H1 (cell line): Measurements from ENCODE around the gene CCL5. TPM values are rescaled to one million over a fixed set of nuclear protein-coding genes. Genes with fewer than 3 reads are reported as not detected.

Source experiments
- CTCF ChIA-PET: fragments of 300-600 bp; sonication (Branson Sonifier 250); formaldehyde crosslinking; loops from one replicate; lab custom pipeline; 2021; ENCODE audit not compliant: partially characterized antibody; lab: Charles Lee
- POLR2A ChIA-PET: fragments of 300-600 bp; sonication (Branson Sonifier 250); formaldehyde crosslinking; loops from one replicate; lab custom pipeline; 2021; ENCODE audit warnings: inconsistent platforms; ENCODE audit not compliant: partially characterized antibody; lab: Charles Lee
- DNase-seq, 2 experiments: peaks; one replicate each; pipeline versions ENCODE4 v3.0.0 to v3.0.0-alpha.2; 2010 to 2022; ENCODE audit warnings: low spot score in 2 of 2, low read depth in 1 of 2, mixed read lengths in 1 of 2
- FAIRE-seq: peaks from 2 replicates; lab custom pipeline; 2011; peaks lifted over from hg19 to GRCh38; lab: Jason Lieb, UNC
- H2AFZ ChIP-seq: 2 replicates; pipeline ENCODE4 v1.8.1; 2012; ENCODE audit warnings: low read length, inconsistent platforms
- H2AK5ac ChIP-seq: 2 replicates; pipeline ENCODE4 v1.6.1; 2013; ENCODE audit warnings: low read depth, low read length
- H2BK120ac ChIP-seq: replicated peaks from 2 replicates; pipeline ENCODE3; 2013; ENCODE audit warnings: low read depth, low read length, inconsistent platforms
- H2BK12ac ChIP-seq: 2 replicates; pipeline ENCODE4 v1.6.1; 2013; ENCODE audit warnings: low read depth, low read length
- H2BK15ac ChIP-seq: 2 replicates; pipeline ENCODE4 v1.6.1; 2013; ENCODE audit warnings: low read length
- H2BK20ac ChIP-seq: 2 replicates; pipeline ENCODE4 v1.6.1; 2013; ENCODE audit warnings: low read length
- H2BK5ac ChIP-seq: 2 replicates; pipeline ENCODE4 v1.6.1; 2013; ENCODE audit warnings: low read depth, low read length
- H3K14ac ChIP-seq: 2 replicates; pipeline ENCODE4 v1.6.1; 2013; ENCODE audit warnings: inconsistent platforms; ENCODE audit not compliant: insufficient read length
- H3K18ac ChIP-seq: 2 replicates; pipeline ENCODE4 v1.6.1; 2013; ENCODE audit warnings: low read length; ENCODE audit errors: extremely low read depth
- H3K23ac ChIP-seq: 2 replicates; pipeline ENCODE4 v1.6.1; 2013; ENCODE audit warnings: inconsistent platforms; ENCODE audit not compliant: insufficient read length
- H3K23me2 ChIP-seq: 2 replicates; pipeline ENCODE4 v1.6.1; 2013; ENCODE audit warnings: low read depth, low read length
- H3K27ac ChIP-seq: 2 replicates; pipeline ENCODE4 v1.6.1; 2011; ENCODE audit warnings: low read depth, low read length, inconsistent platforms
- H3K27me3 ChIP-seq, 4 experiments: replicated peaks in 1 of 4; 1 replicate in 1 of 4; 2 replicates in 3 of 4; pipeline versions ENCODE4 v1.6.1 to v1.8.1; 2011 to 2013; ENCODE audit warnings: low read length in 3 of 4, mild to moderate bottlenecking in 3 of 4, inconsistent platforms in 2 of 4, mixed read lengths in 2 of 4, moderate library complexity in 1 of 4; ENCODE audit not compliant: control insufficient read depth in 3 of 4, insufficient read depth in 3 of 4; ENCODE audit errors: extremely low read depth in 1 of 4
- H3K36me3 ChIP-seq, 4 experiments: 2 replicates each; pipeline versions ENCODE4 v1.6.1 to v1.8.1; 2011 to 2013; ENCODE audit warnings: mild to moderate bottlenecking in 4 of 4, low read length in 3 of 4, moderate library complexity in 2 of 4, control low read depth in 1 of 4, inconsistent platforms in 1 of 4; ENCODE audit not compliant: insufficient read depth in 4 of 4, control insufficient read depth in 2 of 4
- H3K4ac ChIP-seq: replicated peaks from 2 replicates; pipeline ENCODE3; 2013; ENCODE audit warnings: low read length, low read depth, mixed read lengths, inconsistent platforms; ENCODE audit not compliant: insufficient read length
- H3K4me1 ChIP-seq, 4 experiments: replicated peaks in 1 of 4; 1 replicate in 1 of 4; 2 replicates in 3 of 4; pipeline versions ENCODE4 v1.6.1 to v1.8.1; 2011 to 2013; ENCODE audit warnings: low read length in 3 of 4, inconsistent platforms in 2 of 4, mixed read lengths in 1 of 4; ENCODE audit not compliant: insufficient read depth in 4 of 4, control insufficient read depth in 3 of 4
- H3K4me2 ChIP-seq, 2 experiments: 2 replicates each; pipeline versions ENCODE4 v1.6.1 to v1.8.1; 2011 to 2013; ENCODE audit warnings: low read depth in 2 of 2, low read length in 2 of 2, control low read depth in 1 of 2, inconsistent platforms in 1 of 2, mild to moderate bottlenecking in 1 of 2; ENCODE audit not compliant: insufficient read depth in 1 of 2
- H3K4me3 ChIP-seq, 4 experiments: fragments of 200-600, 300-600 bp in 1 of 4; sonication (generic), shearing (Covaris generic), sonication (Bioruptor Twin) in 1 of 4; 2 replicates each; pipeline versions ENCODE4 v1.5.1 to v1.8.1; 2011 to 2016; ENCODE audit warnings: low read length in 4 of 4, low read depth in 3 of 4, control low read depth in 2 of 4, inconsistent platforms in 2 of 4, mild to moderate bottlenecking in 2 of 4, mixed read lengths in 1 of 4, moderate library complexity in 1 of 4; ENCODE audit not compliant: insufficient read depth in 2 of 4; ENCODE audit errors: extremely low read depth in 1 of 4
- H3K56ac ChIP-seq: replicated peaks from 2 replicates; pipeline ENCODE3; 2013; ENCODE audit warnings: low read depth, mild to moderate bottlenecking, mixed read lengths, low read length, inconsistent platforms; ENCODE audit not compliant: insufficient read length
- H3K79me1 ChIP-seq: 2 replicates; pipeline ENCODE4 v1.6.1; 2013; ENCODE audit warnings: low read depth, low read length, control low read depth
- H3K79me2 ChIP-seq, 2 experiments: 2 replicates each; pipeline versions ENCODE4 v1.6.1 to v1.8.1; 2012 to 2013; ENCODE audit warnings: low read length in 2 of 2, mild to moderate bottlenecking in 2 of 2, inconsistent platforms in 1 of 2; ENCODE audit not compliant: insufficient read depth in 2 of 2, control insufficient read depth in 1 of 2
- H3K9ac ChIP-seq, 4 experiments: replicated peaks in 1 of 4; 1 replicate in 1 of 4; 2 replicates in 3 of 4; pipeline versions ENCODE4 v1.6.1 to v1.8.1; 2011 to 2013; ENCODE audit warnings: low read depth in 3 of 4, low read length in 3 of 4, control low read depth in 2 of 4, mild to moderate bottlenecking in 2 of 4, moderate library complexity in 2 of 4, inconsistent platforms in 1 of 4; ENCODE audit errors: extremely low read depth in 1 of 4
- H3K9me3 ChIP-seq, 2 experiments: 2 replicates each; pipeline versions ENCODE4 v1.6.1 to v1.8.1; 2012 to 2013; ENCODE audit warnings: mild to moderate bottlenecking in 2 of 2, moderate library complexity in 2 of 2, control low read depth in 1 of 2, inconsistent platforms in 1 of 2, low read depth in 1 of 2, low read length in 1 of 2, mixed read lengths in 1 of 2; ENCODE audit not compliant: insufficient read depth in 2 of 2
- H4K20me1 ChIP-seq, 2 experiments: replicated peaks in 1 of 2; 2 replicates each; pipeline versions ENCODE3 to v1.8.1; 2011 to 2013; ENCODE audit warnings: inconsistent platforms in 2 of 2, low read length in 2 of 2, mild to moderate bottlenecking in 1 of 2; ENCODE audit not compliant: insufficient read depth in 2 of 2, control insufficient read depth in 1 of 2
- H4K5ac ChIP-seq: 2 replicates; pipeline ENCODE4 v1.6.1; 2013; ENCODE audit warnings: low read length, low read depth, mixed read lengths, inconsistent platforms; ENCODE audit not compliant: insufficient read length
- H4K8ac ChIP-seq: 2 replicates; pipeline ENCODE4 v1.8.0; 2013; ENCODE audit warnings: mild to moderate bottlenecking, moderate library complexity, low read length, inconsistent platforms; ENCODE audit not compliant: insufficient read depth; ENCODE audit errors: extremely low read depth
- H4K91ac ChIP-seq: replicated peaks from 2 replicates; pipeline ENCODE3; 2013; ENCODE audit warnings: low read length, mixed read lengths, inconsistent platforms; ENCODE audit not compliant: insufficient read length
- CHD2 ChIP-seq: IDR thresholded peaks from 2 replicates; pipeline ENCODE4 v1.6.1; 2012; ENCODE audit warnings: low read length, improper control_type of control experiment
- KDM5A ChIP-seq: fragments of 200-600 bp; IDR thresholded peaks from 2 replicates; pipeline ENCODE4 v1.7.1; 2012; ENCODE audit warnings: mild to moderate bottlenecking, low read length, inconsistent platforms, mixed read lengths
- WGBS, 2 experiments: shearing (Covaris generic) in 1 of 2; methylation state at CpG; one replicate each; pipeline versions ENCODE4 v1.1.6 to v1.1.7; 2013 to 2015; ENCODE audit warnings: low lambda C conversion rate in 2 of 2, mixed read lengths in 2 of 2, inconsistent platforms in 1 of 2, low coverage in 1 of 2, missing lambda C conversion rate in 1 of 2; ENCODE audit not compliant: insufficient replicate concordance in 2 of 2, insufficient coverage in 1 of 2, insufficient read length in 1 of 2; ENCODE audit errors: extremely low coverage in 1 of 2, missing lambda C conversion rate in 1 of 2; 5-methylcytosine and 5-hydroxymethylcytosine counted together
- polyA plus RNA-seq, 7 experiments: library from polyadenylated mRNA; depleted of rRNA in 3 of 7; stranded (reverse) in 5 of 7; unstranded in 2 of 7; fragments of >200 nt in 5 of 7; fragments of 200-250 nt in 2 of 7; gene quantifications; 1 replicate in 5 of 7; 2 replicates in 1 of 7; 4 replicates in 1 of 7; pipeline versions ENCODE4 v1.2.1 to v1.2.3, GENCODE V29; 2011 to 2013; ENCODE audit warnings: missing spikeins in 2 of 7, mixed read lengths in 2 of 7
- total RNA-seq: library from RNA; stranded (reverse); fragmentation: NEBNext Ultra II Directional; extraction: Animal tissue kit (Norgen Biotek cat#: 25700); gene quantifications from 2 replicates; pipeline ENCODE4 v1.2.1, GENCODE V29; 2021

The CCL5 gene
- total and polyA plus RNA-seq, 2 of the 8 experiments (the other 6 are each of a cell fraction or from before 2014, with no cell fraction given): not detected

GRCh38 chr17:35895636-35896587 is 15.8 kb upstream of the CCL5 start:
- Histone ChIP-seq H2AFZ (no peak overlapping the region), H3K14ac (no peak overlapping the region), H3K79me1 (no peaks in the 10 kb centered on the region), H2BK15ac (no peak overlapping the region), H4K91ac (no peak overlapping the region), H3K56ac (no peak overlapping the region), H3K23ac (no peak overlapping the region), H2BK12ac (no peak overlapping the region), H3K79me2 (no peaks in the 10 kb centered on the region), H3K18ac (no peak overlapping the region), H2BK20ac (0 out of 2 replicates have a peak overlapping the region, but pooled peaks have one; percentile 61), H3K4me1 (peaks cover 0 to 3% (median 1%) of the 10 kb centered on the region in 4 experiments; a peak in 5 of 7 replicates), H4K20me1 (peaks cover 0 to 2% of the 10 kb centered on the region in 2 experiments), H3K9ac (no peak overlapping the region), H3K9me3 (no peaks in the 10 kb centered on the region), H2BK120ac (no peak overlapping the region), H3K27me3 (no peaks in the 10 kb centered on the region), H3K4ac (no peak overlapping the region), H3K27ac (no peak overlapping the region), H2AK5ac (no peak overlapping the region), H3K23me2 (no peaks in the 10 kb centered on the region; the same call in 1 of the 2 replicates), H3K36me3 (no peaks in the 10 kb centered on the region), H4K8ac (0 out of 2 replicates have a peak overlapping the region, but pooled peaks have one; percentile 15), H2BK5ac (no peak overlapping the region), H3K4me3 (no peak overlapping the region), H3K4me2 (no peak overlapping the region), H4K5ac (no peak overlapping the region)
- 86% methylated on average over 14 of the region's 14 CpGs; no CpG with 5 or more reads in 1 of the 2 experiments for WGBS, 2 experiments
- ChIA-PET POLR2A (no interaction called here), CTCF (no interaction called here)
- DNase-seq (no peak), FAIRE-seq (no peak)
- TF ChIP-seq CHD2: no peak
- no peak for TF ChIP-seq KDM5A
